Measurements from ENCODE around the gene SPOCK1.

GRCh38 chr5:137335493-137335892 lies 163.6 kb downstream of the SPOCK1 start:
- TF ChIP-seq EZH2 (IDR thresholded peaks at IDR 0.05; ENCODE audit: borderline replicate concordance, low read depth, low read length, severe bottlenecking) (no peak), POLR2A (IDR thresholded peaks at IDR 0.05; ENCODE audit: low read depth, low read length) (no peak), POLR2AphosphoS5 (IDR thresholded peaks at IDR 0.05; ENCODE audit: insufficient read depth, low read depth, low read length) (no peak)
- TF ChIP-seq, protein P1, sequence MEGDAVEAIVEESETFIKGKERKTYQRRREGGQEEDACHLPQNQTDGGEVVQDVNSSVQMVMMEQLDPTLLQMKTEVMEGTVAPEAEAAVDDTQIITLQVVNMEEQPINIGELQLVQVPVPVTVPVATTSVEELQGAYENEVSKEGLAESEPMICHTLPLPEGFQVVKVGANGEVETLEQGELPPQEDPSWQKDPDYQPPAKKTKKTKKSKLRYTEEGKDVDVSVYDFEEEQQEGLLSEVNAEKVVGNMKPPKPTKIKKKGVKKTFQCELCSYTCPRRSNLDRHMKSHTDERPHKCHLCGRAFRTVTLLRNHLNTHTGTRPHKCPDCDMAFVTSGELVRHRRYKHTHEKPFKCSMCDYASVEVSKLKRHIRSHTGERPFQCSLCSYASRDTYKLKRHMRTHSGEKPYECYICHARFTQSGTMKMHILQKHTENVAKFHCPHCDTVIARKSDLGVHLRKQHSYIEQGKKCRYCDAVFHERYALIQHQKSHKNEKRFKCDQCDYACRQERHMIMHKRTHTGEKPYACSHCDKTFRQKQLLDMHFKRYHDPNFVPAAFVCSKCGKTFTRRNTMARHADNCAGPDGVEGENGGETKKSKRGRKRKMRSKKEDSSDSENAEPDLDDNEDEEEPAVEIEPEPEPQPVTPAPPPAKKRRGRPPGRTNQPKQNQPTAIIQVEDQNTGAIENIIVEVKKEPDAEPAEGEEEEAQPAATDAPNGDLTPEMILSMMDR (IDR thresholded peaks at IDR 0.05; ENCODE audit: extremely low read depth in 1 of 2, insufficient read depth in 1 of 2, low read depth in 1 of 2, low read length in 2 of 2) = no peak

All from endothelial cell of umbilical vein (primary cell).